Body of pancreas (tissue), 4 donors: Measurements from ENCODE around the gene AP2A2. TPM values are rescaled to one million over a fixed set of nuclear protein-coding genes. Genes with fewer than 3 reads are reported as not detected.

ENCODE experiments used
- ATAC-seq: fragments of 150-250 bp; one replicate; pipeline ENCODE4 v1.9.1; 2016
- DNase-seq, 4 donors: peaks; one replicate each; pipeline ENCODE4 v3.0.0-alpha.2; 2019
- H3K27ac ChIP-seq, 4 donors: fragments of 200-600 bp; sonication (generic); 1 replicate in 3 of 4; 2 replicates in 1 of 4; pipeline versions ENCODE4 v1.5.1 to v1.6.1; 2016 to 2019; ENCODE audit warnings: mild to moderate bottlenecking in 1 of 4, mixed read lengths in 1 of 4, moderate library complexity in 1 of 4
- H3K27me3 ChIP-seq, 2 donors: fragments of 200-600 bp; sonication (generic); one replicate each; pipeline ENCODE4 v1.6.0; 2016; ENCODE audit warnings: mild to moderate bottlenecking in 1 of 2
- H3K36me3 ChIP-seq, 2 donors: fragments of 200-600 bp; sonication (generic); replicated peaks in 1 of 2; 2 replicates each; pipeline ENCODE4 v1.5.1; 2016; ENCODE audit warnings: low read depth in 2 of 2; ENCODE audit not compliant: insufficient read depth in 1 of 2
- H3K4me1 ChIP-seq: fragments of 200-600 bp; sonication (generic); one replicate; pipeline ENCODE4 v1.6.0; 2016
- H3K4me3 ChIP-seq, 2 donors: fragments of 200-600 bp; sonication (generic); 1 replicate in 1 of 2; 2 replicates in 1 of 2; pipeline ENCODE4 v1.5.1; 2016 to 2019
- H3K9me3 ChIP-seq, 3 donors: fragments of 200-600 bp; sonication (generic); 1 replicate in 2 of 3; 2 replicates in 1 of 3; pipeline ENCODE4 v1.5.1; 2016
- POLR2A ChIP-seq, 3 donors: fragments of 450-650 bp; IDR thresholded peaks; one replicate each; pipeline ENCODE4 v1.6.1; 2016; ENCODE audit warnings: antibody characterized with exemption in 3 of 3, mild to moderate bottlenecking in 2 of 3
- WGBS, 2 donors: methylation state at CpG; one replicate each; pipeline ENCODE4 v1.1.5; 2017; 5-methylcytosine and 5-hydroxymethylcytosine counted together
- intact Hi-C: fragments of 100-400 bp; cut with DNase I; formaldehyde crosslinking; loops from one replicate; pipeline ENCODE4 v1.15.1; 2023
- total RNA-seq, 2 donors: library from RNA; depleted of rRNA; stranded (reverse); fragments of >200 nt; gene quantifications; one replicate each; pipeline ENCODE4 v1.1.0, GENCODE V29; 2016
- TF ChIP-seq, protein P1 (sequence below), 7 experiments: fragments of 450-650 bp in 4 of 7; fragments of 200-600 bp in 3 of 7; sonication (generic) in 3 of 7; IDR thresholded peaks; one replicate each; pipeline ENCODE4 v1.5.1; 2016 to 2019; ENCODE audit warnings: antibody characterized with exemption in 7 of 7

Gene AP2A2
- total RNA-seq, 2 donors from 2014 or later: 40.7 to 77.8 TPM

DNA sequence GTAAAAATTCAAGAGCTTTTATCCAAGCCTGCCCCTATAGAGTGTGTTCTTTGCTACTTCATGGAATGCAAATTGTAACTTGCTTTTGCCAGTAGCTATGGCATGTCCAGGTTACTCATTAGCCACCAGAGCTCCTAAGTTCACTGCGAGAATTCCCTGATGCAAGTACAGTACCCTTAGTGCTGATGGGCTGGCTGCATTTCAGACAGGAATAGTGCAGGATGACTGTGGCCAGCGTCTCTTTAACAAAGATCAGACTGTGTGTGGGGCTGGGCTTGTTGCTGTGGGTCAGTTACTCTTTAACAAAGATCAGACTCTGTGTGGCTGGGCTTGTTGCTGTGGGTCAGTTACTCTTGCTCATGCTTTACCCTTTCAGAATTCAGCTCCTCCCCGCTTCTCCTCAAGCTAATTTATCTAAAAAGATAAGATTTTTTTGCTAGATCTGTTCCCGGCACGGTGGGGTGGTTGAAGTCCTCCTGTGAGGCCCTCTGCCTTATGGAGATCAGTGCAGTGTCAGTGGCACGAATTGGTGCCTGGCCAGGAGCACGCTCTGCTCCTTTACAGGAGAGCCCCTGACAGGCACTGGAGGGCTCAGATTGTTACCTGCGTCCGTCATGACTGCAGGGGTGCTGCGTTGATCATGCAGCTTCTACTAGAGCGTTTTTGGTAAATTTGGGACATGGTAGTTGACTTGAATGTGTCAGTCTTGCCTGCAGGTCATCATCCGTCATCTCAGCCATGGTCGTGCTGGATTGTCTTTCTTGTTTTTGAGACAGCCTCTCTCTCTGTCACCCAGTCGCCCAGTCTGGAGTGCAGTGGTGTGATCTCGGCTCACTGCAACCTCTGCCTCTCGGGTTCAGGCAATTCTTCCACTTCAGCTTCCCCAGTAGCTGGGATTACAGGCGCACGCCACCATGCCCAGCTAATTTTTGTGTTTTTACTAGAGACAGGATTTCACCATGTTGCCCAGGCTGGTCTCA lies 27.0 kb downstream of the AP2A2 start:
- H3K36me3 ChIP-seq: no peaks in the 10 kb centered on the region
- no peak overlapping the region for H3K4me3 ChIP-seq
- no peaks in the 10 kb centered on the region for H3K9me3 ChIP-seq
- peak overlapping the region; percentile 7 to 87 (median 76) for H3K27ac ChIP-seq
- ATAC-seq (peak; percentile 95), DNase-seq (peak; percentile 77 to 94 (median 89))
- 42 to 44% methylated on average over 17 to 18 of the region's 18 CpGs for WGBS, 2 donors
- peaks cover 68% of the 10 kb centered on the region for H3K4me1 ChIP-seq
- intact Hi-C loops: no loop called here
- no peaks in the 10 kb centered on the region for H3K27me3 ChIP-seq
- TF ChIP-seq, protein P1, sequence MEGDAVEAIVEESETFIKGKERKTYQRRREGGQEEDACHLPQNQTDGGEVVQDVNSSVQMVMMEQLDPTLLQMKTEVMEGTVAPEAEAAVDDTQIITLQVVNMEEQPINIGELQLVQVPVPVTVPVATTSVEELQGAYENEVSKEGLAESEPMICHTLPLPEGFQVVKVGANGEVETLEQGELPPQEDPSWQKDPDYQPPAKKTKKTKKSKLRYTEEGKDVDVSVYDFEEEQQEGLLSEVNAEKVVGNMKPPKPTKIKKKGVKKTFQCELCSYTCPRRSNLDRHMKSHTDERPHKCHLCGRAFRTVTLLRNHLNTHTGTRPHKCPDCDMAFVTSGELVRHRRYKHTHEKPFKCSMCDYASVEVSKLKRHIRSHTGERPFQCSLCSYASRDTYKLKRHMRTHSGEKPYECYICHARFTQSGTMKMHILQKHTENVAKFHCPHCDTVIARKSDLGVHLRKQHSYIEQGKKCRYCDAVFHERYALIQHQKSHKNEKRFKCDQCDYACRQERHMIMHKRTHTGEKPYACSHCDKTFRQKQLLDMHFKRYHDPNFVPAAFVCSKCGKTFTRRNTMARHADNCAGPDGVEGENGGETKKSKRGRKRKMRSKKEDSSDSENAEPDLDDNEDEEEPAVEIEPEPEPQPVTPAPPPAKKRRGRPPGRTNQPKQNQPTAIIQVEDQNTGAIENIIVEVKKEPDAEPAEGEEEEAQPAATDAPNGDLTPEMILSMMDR (IDR thresholded peaks at IDR 0.05): no peak
- TF ChIP-seq POLR2A (IDR thresholded peaks at IDR 0.05): peak in 1 of 3 donors; percentile 21

DNA sequence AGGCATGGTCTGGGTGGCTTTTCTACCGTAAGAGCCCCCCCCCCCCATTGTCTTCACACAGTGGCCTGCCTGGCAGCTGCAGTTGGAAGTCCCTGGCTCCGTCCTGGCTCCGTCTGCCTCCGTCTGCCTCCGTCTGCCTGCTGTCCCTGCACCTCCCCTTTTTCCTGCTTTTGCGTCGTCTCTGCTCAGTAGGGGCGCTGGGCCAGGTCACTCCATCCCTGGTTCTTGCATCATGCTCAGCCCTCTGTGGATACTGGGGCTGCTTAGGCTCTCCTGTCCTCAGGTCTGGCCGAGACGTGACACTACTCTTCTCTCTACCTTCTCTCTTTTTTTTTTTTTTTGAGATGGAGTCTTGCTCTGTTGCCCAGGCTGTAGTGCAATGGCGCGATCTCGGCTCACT lies 27.8 kb downstream of the AP2A2 start:
- intact Hi-C loops: no loop called here
- Histone ChIP-seq H3K27ac (peak overlapping the region in 3 of 4 donors; percentile 72 to 87 (median 79)), H3K36me3 (no peaks in the 10 kb centered on the region), H3K4me1 (peaks cover 69% of the 10 kb centered on the region), H3K9me3 (no peaks in the 10 kb centered on the region), H3K4me3 (no peak overlapping the region), H3K27me3 (no peaks in the 10 kb centered on the region)
- ATAC-seq (no peak), DNase-seq (no peak)
- TF ChIP-seq, protein P1 (IDR thresholded peaks at IDR 0.05): no peak
- no peak for TF ChIP-seq POLR2A (IDR thresholded peaks at IDR 0.05)
- WGBS, 2 donors: 66 to 73% methylated on average over 13 of the region's 13 CpGs

GRCh38 chr11:954392-955153 lies 28.9 kb downstream of the AP2A2 start:
- DNase-seq (no peak), ATAC-seq (no peak)
- Histone ChIP-seq H3K4me3 (no peak overlapping the region), H3K27me3 (no peaks in the 10 kb centered on the region), H3K27ac (peak overlapping the region; percentile 18 to 87 (median 76)), H3K4me1 (peaks cover 79% of the 10 kb centered on the region), H3K9me3 (no peaks in the 10 kb centered on the region), H3K36me3 (no peaks in the 10 kb centered on the region)
- WGBS, 2 donors: 70 to 77% methylated on average over 5 of the region's 5 CpGs
- TF ChIP-seq POLR2A (IDR thresholded peaks at IDR 0.05): no peak
- TF ChIP-seq, protein P1 (IDR thresholded peaks at IDR 0.05): no peak
- intact Hi-C loops: no loop called here

- peak; percentile 15 for ATAC-seq
- Histone ChIP-seq H3K4me1 (peaks cover 83% of the 10 kb centered on the region), H3K36me3 (no peaks in the 10 kb centered on the region), H3K4me3 (no peak overlapping the region), H3K27ac (peak overlapping the region; percentile 18 to 79 (median 70)), H3K27me3 (no peaks in the 10 kb centered on the region), H3K9me3 (no peaks in the 10 kb centered on the region)
- intact Hi-C loops: no loop called here
- TF ChIP-seq, protein P1 (IDR thresholded peaks at IDR 0.05): no peak
- TF ChIP-seq POLR2A (IDR thresholded peaks at IDR 0.05): no peak
- DNase-seq: peak in 3 of 4 donors; percentile 51 to 68 (median 60)
- WGBS, 2 donors: 48 to 55% methylated on average over 8 to 15 of the region's 15 CpGs
Measured at GRCh38 chr11:955154-956063, 29.7 kb downstream of the AP2A2 start.
